Caco-2 (cell line): ENCODE measurements around the gene SCYGR8. TPM values are rescaled to one million over a fixed set of nuclear protein-coding genes. Genes with fewer than 3 reads are reported as not detected.

ENCODE experiments used
- BruUV-seq: library from RNA; stranded (reverse); fragments of 400-500 nt; replicated peaks from 2 replicates; lab custom pipeline; 2021; lab: Mats Ljungman, UMichigan
- CTCF ChIA-PET: fragments of 300-600 bp; sonication (Branson Sonifier 250); formaldehyde crosslinking; loops from one replicate; lab custom pipeline; 2022; ENCODE audit warnings: antibody characterized with exemption; lab: Charles Lee
- POLR2A ChIA-PET: fragments of 300-600 bp; sonication (Branson Sonifier 250); formaldehyde crosslinking; loops from one replicate; lab custom pipeline; 2022; ENCODE audit warnings: antibody characterized with exemption; lab: Charles Lee
- DNase-seq, 2 experiments: peaks; one replicate each; pipeline versions ENCODE4 v3.0.0 to v3.0.0-alpha.2; 2020 to 2022
- H3K27me3 ChIP-seq: replicated peaks from 2 replicates; pipeline ENCODE4 v1.6.0; 2011; ENCODE audit warnings: low read length; ENCODE audit not compliant: control insufficient read depth, insufficient read depth
- H3K36me3 ChIP-seq: 2 replicates; pipeline ENCODE4 v1.5.1; 2011; ENCODE audit warnings: low read length; ENCODE audit not compliant: control insufficient read depth, insufficient read depth
- H3K4me1 ChIP-seq: fragments of 250-450 bp; sonication (Bioruptor Pico); 2 replicates; pipeline ENCODE4 v1.5.1; 2020; ENCODE audit warnings: mild to moderate bottlenecking
- H3K4me3 ChIP-seq: 2 replicates; pipeline ENCODE4 v1.5.1; 2011; ENCODE audit warnings: low read depth, mild to moderate bottlenecking, control low read depth, low read length
- H3K9me3 ChIP-seq: fragments of 250-450 bp; sonication (Bioruptor Pico); 2 replicates; pipeline ENCODE4 v1.5.1; 2020; ENCODE audit warnings: mild to moderate bottlenecking, moderate library complexity
- H3K27ac Mint-ChIP-seq: one replicate; pipeline ENCODE4 v1.8.0; 2022; ENCODE audit warnings: mixed read lengths; ENCODE audit not compliant: unreplicated experiment
- H3K27me3 Mint-ChIP-seq: one replicate; pipeline ENCODE4 v1.8.0; 2022; ENCODE audit warnings: mixed read lengths; ENCODE audit not compliant: insufficient read depth, unreplicated experiment
- H3K36me3 Mint-ChIP-seq: one replicate; pipeline ENCODE4 v1.8.0; 2022; ENCODE audit warnings: mild to moderate bottlenecking, mixed read lengths; ENCODE audit not compliant: insufficient read depth, unreplicated experiment
- H3K4me1 Mint-ChIP-seq: one replicate; pipeline ENCODE4 v1.8.0; 2022; ENCODE audit warnings: low read depth, mixed read lengths; ENCODE audit not compliant: unreplicated experiment
- H3K4me3 Mint-ChIP-seq: one replicate; pipeline ENCODE4 v1.8.0; 2022; ENCODE audit warnings: mild to moderate bottlenecking, moderate library complexity, mixed read lengths; ENCODE audit not compliant: unreplicated experiment
- H3K9me3 Mint-ChIP-seq: one replicate; pipeline ENCODE4 v1.8.0; 2022; ENCODE audit warnings: mixed read lengths; ENCODE audit not compliant: unreplicated experiment
- intact Hi-C: fragments of 100-400 bp; cut with micrococcal nuclease; formaldehyde crosslinking; loops from one replicate; pipeline ENCODE4 v1.10.0; 2022; ENCODE audit not compliant: unreplicated experiment
- total RNA-seq: library from RNA; stranded (reverse); gene quantifications from 2 replicates; pipeline ENCODE4 v1.2.3, GENCODE V29; 2022
- TF ChIP-seq, protein P1 (sequence below), 2 experiments: fragments of 200-600 bp in 1 of 2; IDR thresholded peaks; 1 replicate in 1 of 2; 2 replicates in 1 of 2; pipeline versions ENCODE4 v1.5.1 to v1.8.0; 2011 to 2022; ENCODE audit warnings: antibody characterized with exemption in 1 of 2, control low read depth in 1 of 2, inconsistent platforms in 1 of 2, low read depth in 1 of 2, low read length in 1 of 2, mild to moderate bottlenecking in 1 of 2, moderate library complexity in 1 of 2; ENCODE audit not compliant: insufficient read depth in 1 of 2, severe bottlenecking in 1 of 2, unreplicated experiment in 1 of 2

Gene SCYGR8
- total RNA-seq, 1 experiment from 2014 or later: not detected

DNA sequence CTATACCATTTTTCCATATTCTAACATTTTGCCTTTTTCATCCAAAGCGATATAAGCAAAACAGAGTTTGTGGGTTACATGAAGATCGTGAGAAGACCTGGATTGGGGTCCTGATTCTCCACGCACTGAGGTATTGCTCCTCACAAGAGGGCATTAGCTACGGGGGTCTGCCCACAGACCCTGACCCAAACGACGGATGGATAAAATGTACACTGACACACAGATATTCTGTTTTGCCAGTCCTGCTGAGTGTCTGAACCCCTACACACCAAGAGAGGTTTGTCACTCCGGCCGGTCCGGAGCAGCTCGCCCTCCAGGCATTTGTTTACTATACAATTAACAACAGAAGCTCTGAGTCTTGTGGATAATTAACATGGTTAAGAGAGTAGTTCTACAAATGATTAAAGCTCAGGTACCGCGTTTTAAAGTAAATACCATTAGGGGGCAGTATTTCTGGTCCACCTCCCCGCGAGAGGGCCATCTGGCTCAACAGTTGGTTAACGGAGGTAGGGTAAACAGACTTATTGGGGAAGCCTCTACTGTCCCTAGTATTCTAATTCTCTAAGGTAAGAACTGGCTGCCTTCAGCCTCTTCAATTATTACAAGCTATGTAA is 28.4 kb downstream of the SCYGR8 start:
- Histone ChIP-seq H3K4me3 (no peak overlapping the region), H3K4me1 (no peaks in the 10 kb centered on the region), H3K9me3 (no peaks in the 10 kb centered on the region), H3K36me3 (no peaks in the 10 kb centered on the region), H3K27me3 (no peaks in the 10 kb centered on the region)
- ChIA-PET CTCF (interaction anchor here (1.2 kb wide), 1 partner anchor 88 kb away, joined by 4 read pairs; no protein-coding TSS in a partner anchor), POLR2A (no interaction called here)
- Mint-ChIP-seq H3K27me3 (no peaks in the 10 kb centered on the region), H3K36me3 (no peaks in the 10 kb centered on the region), H3K4me1 (no peaks in the 10 kb centered on the region), H3K4me3 (no peak overlapping the region), H3K9me3 (no peaks in the 10 kb centered on the region), H3K27ac (no peak overlapping the region)
- TF ChIP-seq, protein P1, sequence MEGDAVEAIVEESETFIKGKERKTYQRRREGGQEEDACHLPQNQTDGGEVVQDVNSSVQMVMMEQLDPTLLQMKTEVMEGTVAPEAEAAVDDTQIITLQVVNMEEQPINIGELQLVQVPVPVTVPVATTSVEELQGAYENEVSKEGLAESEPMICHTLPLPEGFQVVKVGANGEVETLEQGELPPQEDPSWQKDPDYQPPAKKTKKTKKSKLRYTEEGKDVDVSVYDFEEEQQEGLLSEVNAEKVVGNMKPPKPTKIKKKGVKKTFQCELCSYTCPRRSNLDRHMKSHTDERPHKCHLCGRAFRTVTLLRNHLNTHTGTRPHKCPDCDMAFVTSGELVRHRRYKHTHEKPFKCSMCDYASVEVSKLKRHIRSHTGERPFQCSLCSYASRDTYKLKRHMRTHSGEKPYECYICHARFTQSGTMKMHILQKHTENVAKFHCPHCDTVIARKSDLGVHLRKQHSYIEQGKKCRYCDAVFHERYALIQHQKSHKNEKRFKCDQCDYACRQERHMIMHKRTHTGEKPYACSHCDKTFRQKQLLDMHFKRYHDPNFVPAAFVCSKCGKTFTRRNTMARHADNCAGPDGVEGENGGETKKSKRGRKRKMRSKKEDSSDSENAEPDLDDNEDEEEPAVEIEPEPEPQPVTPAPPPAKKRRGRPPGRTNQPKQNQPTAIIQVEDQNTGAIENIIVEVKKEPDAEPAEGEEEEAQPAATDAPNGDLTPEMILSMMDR (IDR thresholded peaks at IDR 0.05; ENCODE audit: insufficient read depth in 1 of 2, low read depth in 1 of 2, low read length in 1 of 2, severe bottlenecking in 1 of 2, unreplicated experiment in 1 of 2): no peak
- no TSS peak for BruUV-seq
- intact Hi-C loops: loop anchor here (2.0 kb wide), 2 partner anchors 89 to 111 kb away; no protein-coding TSS in a partner anchor
- no peak for DNase-seq

DNA sequence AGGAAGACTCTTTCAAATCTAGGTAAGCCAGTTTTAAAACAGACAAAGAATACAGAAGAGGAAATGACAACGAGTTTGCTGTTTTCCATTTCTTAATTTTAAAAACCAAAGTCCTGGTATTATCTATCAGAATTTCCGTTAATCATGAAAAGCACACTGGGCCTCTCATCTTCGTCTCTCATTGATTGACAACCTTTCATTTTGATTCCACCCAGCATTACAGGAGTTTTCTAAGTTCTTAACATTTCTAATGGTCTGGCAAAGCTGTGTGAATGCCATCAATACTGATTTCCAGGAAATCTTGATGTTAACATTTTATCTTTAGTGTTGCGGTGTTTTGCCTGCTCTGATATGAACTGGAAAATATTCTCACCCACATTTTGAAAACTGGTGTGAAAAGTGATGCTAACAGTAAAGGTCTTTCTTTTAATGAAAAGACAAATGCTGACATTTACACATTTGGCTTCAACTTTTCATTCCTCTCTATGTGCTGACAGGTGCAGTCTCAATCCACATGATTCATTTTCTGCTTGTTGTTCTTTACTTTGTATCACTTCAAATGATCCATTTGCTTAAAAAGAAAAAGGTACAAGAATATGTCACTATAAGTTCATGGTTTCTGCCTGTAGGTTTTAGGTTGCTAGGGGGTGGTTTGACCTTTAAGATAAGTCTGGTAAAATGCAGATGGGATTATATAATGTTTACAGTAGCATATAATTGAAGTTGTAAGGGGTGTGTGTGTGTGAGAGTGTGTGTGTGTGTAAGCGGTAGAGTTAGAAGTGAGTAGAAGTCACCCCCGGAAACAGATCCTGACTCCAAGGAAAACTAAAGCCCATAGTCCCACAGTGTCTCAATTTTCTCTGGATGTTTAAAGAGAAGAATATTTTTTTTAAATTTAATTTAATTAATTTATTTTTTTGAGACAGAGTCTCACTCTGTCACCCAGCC is 29.5 kb downstream of the SCYGR8 start:
- H3K4me1 Mint-ChIP-seq: no peaks in the 10 kb centered on the region
- H3K27ac Mint-ChIP-seq: no peak overlapping the region
- no peaks in the 10 kb centered on the region for H3K9me3 Mint-ChIP-seq
- no peaks in the 10 kb centered on the region for H3K36me3 Mint-ChIP-seq
- no TSS peak for BruUV-seq
- CTCF ChIA-PET: interaction anchor here (1.2 kb wide), 1 partner anchor 87 kb away, joined by 4 read pairs; no protein-coding TSS in a partner anchor
- intact Hi-C loops: loop anchor here (2.0 kb wide), 2 partner anchors 88 to 110 kb away; no protein-coding TSS in a partner anchor
- H3K27me3 Mint-ChIP-seq: no peaks in the 10 kb centered on the region
- TF ChIP-seq, protein P1 (IDR thresholded peaks at IDR 0.05; ENCODE audit: insufficient read depth in 1 of 2, low read depth in 1 of 2, low read length in 1 of 2, severe bottlenecking in 1 of 2, unreplicated experiment in 1 of 2): no peak
- H3K4me3 Mint-ChIP-seq: no peak overlapping the region
- Histone ChIP-seq H3K9me3 (no peaks in the 10 kb centered on the region), H3K27me3 (no peaks in the 10 kb centered on the region), H3K4me3 (no peak overlapping the region), H3K4me1 (no peaks in the 10 kb centered on the region), H3K36me3 (no peaks in the 10 kb centered on the region)
- POLR2A ChIA-PET: no interaction called here
- no peak for DNase-seq

DNA sequence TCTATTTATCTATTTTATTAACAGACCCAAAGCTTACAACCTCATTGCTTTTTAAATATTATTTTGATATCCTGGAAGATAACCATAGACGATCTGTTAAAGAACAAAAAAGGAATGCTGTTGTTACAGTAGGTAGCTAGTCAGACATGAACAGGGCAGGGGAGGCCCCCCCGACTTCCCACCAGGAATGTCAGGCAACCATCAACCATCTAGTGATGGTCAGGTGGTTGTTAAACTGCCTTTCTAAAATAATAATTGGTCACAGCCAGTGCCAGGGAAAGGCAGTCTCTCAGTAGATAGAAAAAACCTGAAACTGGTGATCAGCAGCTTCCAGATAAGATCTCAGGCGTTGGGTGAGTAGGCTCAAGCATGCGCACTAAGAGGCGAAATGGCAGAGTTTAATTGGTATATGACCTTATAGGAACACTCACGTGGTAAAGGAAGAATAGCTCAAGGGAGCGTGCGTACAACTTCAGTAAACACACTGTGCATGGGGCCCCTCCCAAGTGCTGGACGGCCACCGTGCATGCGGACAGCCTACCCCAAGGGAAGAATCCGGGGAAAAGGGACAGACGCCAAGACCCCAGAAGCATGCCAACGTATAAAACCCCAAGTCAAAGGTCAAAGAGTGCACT is 35.4 kb downstream of the SCYGR8 start:
- H3K9me3 ChIP-seq: no peaks in the 10 kb centered on the region
- Mint-ChIP-seq H3K9me3 (no peaks in the 10 kb centered on the region), H3K27ac (no peak overlapping the region), H3K27me3 (no peaks in the 10 kb centered on the region), H3K4me1 (peaks cover 6% of the 10 kb centered on the region), H3K36me3 (no peaks in the 10 kb centered on the region), H3K4me3 (no peak overlapping the region)
- ChIA-PET POLR2A (no interaction called here), CTCF (no interaction called here)
- TF ChIP-seq, protein P1 (IDR thresholded peaks at IDR 0.05; ENCODE audit: insufficient read depth in 1 of 2, low read depth in 1 of 2, low read length in 1 of 2, severe bottlenecking in 1 of 2, unreplicated experiment in 1 of 2): no peak
- intact Hi-C loops: no loop called here
- no peaks in the 10 kb centered on the region for H3K36me3 ChIP-seq
- no TSS peak for BruUV-seq
- H3K27me3 ChIP-seq: no peaks in the 10 kb centered on the region
- no peaks in the 10 kb centered on the region for H3K4me1 ChIP-seq
- no peak overlapping the region for H3K4me3 ChIP-seq
- no peak for DNase-seq
